ENCODE results near the gene ZNF331.

Gene ZNF331

GRCh38 chr19:53553865-53554791 is 16.2 kb downstream of the ZNF331 start (continued):
- no peak for TF ChIP-seq ZNF362 (tag by site-specific recombination; IDR thresholded peaks at IDR 0.05)

GRCh38 chr19:53554804-53555203 is 16.9 kb downstream of the ZNF331 start:
- H3K4me1 ChIP-seq (ENCODE audit: control insufficient read depth, insufficient read depth, low read length): no peaks in the 10 kb centered on the region; the same call in 1 of the 2 replicates
- peak overlapping the region; percentile 52; the same call in 1 of the 2 replicates for H3K27ac ChIP-seq (ENCODE audit: extremely low read depth, low read depth, low read length)
- ChIA-PET POLR2A (interaction anchor here (0.6 kb wide), 1 partner anchor 1277 kb away, joined by 4 read pairs; no protein-coding TSS in a partner anchor), CTCF (interaction anchor here (1.0 to 1.1 kb wide), 2 partner anchors 45 kb away, joined by 3 to 5 read pairs; no protein-coding TSS in a partner anchor)
- H3K36me3 ChIP-seq (ENCODE audit: control insufficient read depth in 2 of 2, insufficient read depth in 1 of 2, low read length in 2 of 2): peaks cover 32 to 35% of the 10 kb centered on the region in 2 experiments
- 0 out of 2 replicates have a peak, but pooled peaks have one; percentile 6 for TF ChIP-seq SCRT1 (tag by site-specific recombination; IDR thresholded peaks at IDR 0.05; ENCODE audit: borderline replicate concordance)
- no peak for TF ChIP-seq MZF1 (tag by site-specific recombination; IDR thresholded peaks at IDR 0.05; ENCODE audit: borderline replicate concordance)
- peak; percentile 30; the same call in 1 of the 2 replicates for TF ChIP-seq SCRT2 (tag by site-specific recombination; IDR thresholded peaks at IDR 0.05)
- no peak for TF ChIP-seq ZNF302 (tag by site-specific recombination; IDR thresholded peaks at IDR 0.05; ENCODE audit: low read depth)
- TF ChIP-seq ZNF2 (tag by site-specific recombination; IDR thresholded peaks at IDR 0.05): no peak
- 0 out of 2 replicates have a peak, but pooled peaks have one; percentile 5 for TF ChIP-seq ZEB2 (tag by site-specific recombination; IDR thresholded peaks at IDR 0.05)
- no peak for TF ChIP-seq REST (tag by site-specific recombination; IDR thresholded peaks at IDR 0.05)
- no peak for TF ChIP-seq ZNF701 (tag by site-specific recombination; IDR thresholded peaks at IDR 0.05)
- no peak for TF ChIP-seq GFI1B (tag by site-specific recombination; IDR thresholded peaks at IDR 0.05)
- no peaks in the 10 kb centered on the region for H3K9me3 ChIP-seq (ENCODE audit: control insufficient read depth, insufficient read depth, low read depth, low read length)
- peak overlapping the region; percentile 58 for H3K4me3 ChIP-seq (ENCODE audit: low read depth, low read length)

- H3K27ac ChIP-seq (ENCODE audit: extremely low read depth, low read depth, low read length): no peak overlapping the region
- no peak overlapping the region for H3K4me3 ChIP-seq (ENCODE audit: low read depth, low read length)
- ChIA-PET POLR2A (no interaction called here), CTCF (interaction anchor here (1.0 to 1.1 kb wide), 2 partner anchors 44 to 46 kb away, joined by 3 to 5 read pairs; no protein-coding TSS in a partner anchor)
- peaks cover 36 to 41% of the 10 kb centered on the region in 2 experiments for H3K36me3 ChIP-seq (ENCODE audit: control insufficient read depth in 2 of 2, insufficient read depth in 1 of 2, low read length in 2 of 2)
- H3K4me1 ChIP-seq (ENCODE audit: control insufficient read depth, insufficient read depth, low read length): no peaks in the 10 kb centered on the region; the same call in 1 of the 2 replicates
- no peaks in the 10 kb centered on the region for H3K9me3 ChIP-seq (ENCODE audit: control insufficient read depth, insufficient read depth, low read depth, low read length)
- no peak for TF ChIP-seq ZEB2 (tag by site-specific recombination; IDR thresholded peaks at IDR 0.05)
- no peak for TF ChIP-seq ZIC2 (tag by site-specific recombination; IDR thresholded peaks at IDR 0.05)
- no peak for TF ChIP-seq ZNF426 (tag by site-specific recombination; IDR thresholded peaks at IDR 0.05)
- no peak for TF ChIP-seq ZNF610 (tag by site-specific recombination; IDR thresholded peaks at IDR 0.05; ENCODE audit: borderline replicate concordance)
- no peak for TF ChIP-seq ZNF555 (tag by site-specific recombination; conservative IDR thresholded peaks at IDR 0.05)
- TF ChIP-seq ZNF580 (tag by site-specific recombination; IDR thresholded peaks at IDR 0.05): no peak
- TF ChIP-seq ZBTB20 (tag by site-specific recombination; IDR thresholded peaks at IDR 0.05): no peak
- no peak for TF ChIP-seq KLF8 (tag by site-specific recombination; IDR thresholded peaks at IDR 0.05)
- no peak for TF ChIP-seq MYNN (tag by site-specific recombination; IDR thresholded peaks at IDR 0.05; ENCODE audit: borderline replicate concordance)
- TF ChIP-seq HIC1 (tag by site-specific recombination; IDR thresholded peaks at IDR 0.05): no peak
- no peak for TF ChIP-seq ZNF140 (tag by site-specific recombination; IDR thresholded peaks at IDR 0.05)
- TF ChIP-seq GLI4 (tag by site-specific recombination; IDR thresholded peaks at IDR 0.05): no peak
- no peak for TF ChIP-seq BCL6B (tag by site-specific recombination; IDR thresholded peaks at IDR 0.05)
These were observed 17.4 kb downstream of the ZNF331 start for GRCh38 chr19:53555352-53555751.
